HUES6 (cell line): ENCODE data around the gene FAM221A.
A peak's percentile ranks its signal among the peaks of the same experiment; 100 is the strongest.
"Not testable (repeated sequence)": the region's sequence is repeated elsewhere in the genome, so short reads cannot be mapped to it uniquely, and the experiment has no call there.

ENCODE experiments used
- H3K27ac ChIP-seq: 2 replicates; pipeline ENCODE4 v1.7.0; 2013; ENCODE audit warnings: low read depth, mild to moderate bottlenecking, low read length, inconsistent platforms
- H3K27me3 ChIP-seq: 2 replicates; pipeline ENCODE4 v1.6.1; 2013; ENCODE audit warnings: low read length; ENCODE audit not compliant: control insufficient read depth, insufficient read depth
- H3K36me3 ChIP-seq: 2 replicates; pipeline ENCODE4 v1.6.1; 2013; ENCODE audit warnings: low read length; ENCODE audit not compliant: control insufficient read depth, insufficient read depth
- H3K4me1 ChIP-seq: 2 replicates; pipeline ENCODE4 v1.6.1; 2013; ENCODE audit warnings: low read length; ENCODE audit not compliant: control insufficient read depth, insufficient read depth
- H3K4me3 ChIP-seq: 2 replicates; pipeline ENCODE4 v1.5.1; 2013; ENCODE audit warnings: low read depth, low read length
- H3K9ac ChIP-seq: one replicate; pipeline ENCODE4 v1.6.1; 2013; ENCODE audit warnings: mild to moderate bottlenecking, low read length
- H3K9me3 ChIP-seq: 2 replicates; pipeline ENCODE4 v1.6.1; 2013; ENCODE audit warnings: low read depth, low read length; ENCODE audit not compliant: control insufficient read depth, insufficient read depth

FAM221A gene

GRCh38 chr7:23672033-23672432 lies 8.0 kb upstream of the FAM221A start:
- Histone ChIP-seq H3K9ac (no peak overlapping the region), H3K27ac (no peak overlapping the region), H3K36me3 (no peaks in the 10 kb centered on the region), H3K4me3 (no peak overlapping the region), H3K4me1 (no peaks in the 10 kb centered on the region), H3K27me3 (no peaks in the 10 kb centered on the region), H3K9me3 (no peaks in the 10 kb centered on the region)

GRCh38 chr7:23680414-23681405 lies 711 bp downstream of the FAM221A start:
- peak overlapping the region; percentile 26 for H3K9ac ChIP-seq
- peak overlapping the region; percentile 66 for H3K4me3 ChIP-seq
- H3K4me1 ChIP-seq, result no peaks in the 10 kb centered on the region
- no peaks in the 10 kb centered on the region for H3K36me3 ChIP-seq
- H3K27ac ChIP-seq, result no peak overlapping the region
- H3K9me3 ChIP-seq, result no peaks in the 10 kb centered on the region
- peaks cover 10% of the 10 kb centered on the region for H3K27me3 ChIP-seq

GRCh38 chr7:23684041-23684440 lies 4.0 kb downstream of the FAM221A start:
- H3K27ac ChIP-seq, H3K9me3 ChIP-seq, H3K36me3 ChIP-seq, H3K9ac ChIP-seq, H3K27me3 ChIP-seq, H3K4me3 ChIP-seq, H3K4me1 ChIP-seq: not testable (repeated sequence)

- Histone ChIP-seq H3K4me3 (no peak overlapping the region), H3K27me3 (no peaks in the 10 kb centered on the region), H3K36me3 (peaks cover 20% of the 10 kb centered on the region; the same call in 1 of the 2 replicates), H3K9ac (no peak overlapping the region), H3K27ac (no peak overlapping the region), H3K9me3 (no peaks in the 10 kb centered on the region), H3K4me1 (no peaks in the 10 kb centered on the region)
Observed at GRCh38 chr7:23685731-23686130, 5.7 kb downstream of the FAM221A start.

GRCh38 chr7:23687011-23687410 lies 7.0 kb downstream of the FAM221A start:
- Histone ChIP-seq H3K27ac (no peak overlapping the region), H3K4me1 (no peaks in the 10 kb centered on the region), H3K27me3 (no peaks in the 10 kb centered on the region), H3K36me3 (peaks cover 31% of the 10 kb centered on the region), H3K9ac (no peak overlapping the region), H3K9me3 (no peaks in the 10 kb centered on the region), H3K4me3 (no peak overlapping the region)

- H3K27ac ChIP-seq, result no peak overlapping the region
- no peaks in the 10 kb centered on the region for H3K9me3 ChIP-seq
- peaks cover 38% of the 10 kb centered on the region for H3K36me3 ChIP-seq
Observed at GRCh38 chr7:23689165-23689564, 9.2 kb downstream of the FAM221A start.

GRCh38 chr7:23691320-23691719 lies 11.3 kb downstream of the FAM221A start:
- Histone ChIP-seq H3K9ac (no peak overlapping the region), H3K4me1 (no peaks in the 10 kb centered on the region), H3K27ac (no peak overlapping the region), H3K36me3 (peaks cover 44% of the 10 kb centered on the region), H3K27me3 (no peaks in the 10 kb centered on the region), H3K4me3 (no peak overlapping the region), H3K9me3 (no peaks in the 10 kb centered on the region)

More at GRCh38 chr7:23689165-23689564, 9.2 kb downstream of the FAM221A start:
- Histone ChIP-seq H3K4me1 (no peaks in the 10 kb centered on the region), H3K9ac (no peak overlapping the region), H3K4me3 (no peak overlapping the region), H3K27me3 (no peaks in the 10 kb centered on the region)

GRCh38 chr7:23693224-23693623 lies 13.2 kb downstream of the FAM221A start:
- Histone ChIP-seq H3K9ac (no peak overlapping the region), H3K4me3 (no peak overlapping the region), H3K4me1 (no peaks in the 10 kb centered on the region), H3K36me3 (peaks cover 38% of the 10 kb centered on the region), H3K27ac (no peak overlapping the region), H3K9me3 (no peaks in the 10 kb centered on the region), H3K27me3 (no peaks in the 10 kb centered on the region)

- no peak overlapping the region for H3K9ac ChIP-seq
- no peaks in the 10 kb centered on the region for H3K9me3 ChIP-seq
- peaks cover 21% of the 10 kb centered on the region for H3K36me3 ChIP-seq
- no peak overlapping the region for H3K4me3 ChIP-seq
- H3K27ac ChIP-seq, result no peak overlapping the region
- no peaks in the 10 kb centered on the region for H3K27me3 ChIP-seq
- no peaks in the 10 kb centered on the region for H3K4me1 ChIP-seq
Observed at GRCh38 chr7:23696916-23697441, 17.0 kb downstream of the FAM221A start.

- Histone ChIP-seq H3K9ac (no peak overlapping the region), H3K4me1 (no peaks in the 10 kb centered on the region), H3K4me3 (no peak overlapping the region), H3K36me3 (peaks cover 27% of the 10 kb centered on the region), H3K9me3 (no peaks in the 10 kb centered on the region), H3K27me3 (no peaks in the 10 kb centered on the region), H3K27ac (no peak overlapping the region)
Observed at GRCh38 chr7:23698822-23699221, 18.8 kb downstream of the FAM221A start.

GRCh38 chr7:23700046-23700445 lies 20.0 kb downstream of the FAM221A start:
- Histone ChIP-seq H3K27me3 (no peaks in the 10 kb centered on the region), H3K36me3 (peaks cover 32% of the 10 kb centered on the region)

More at GRCh38 chr7:23700046-23700445, 20.0 kb downstream of the FAM221A start:
- Histone ChIP-seq H3K9me3 (peaks cover 5% of the 10 kb centered on the region), H3K4me3 (no peak overlapping the region), H3K27ac (no peak overlapping the region), H3K9ac (no peak overlapping the region), H3K4me1 (no peaks in the 10 kb centered on the region)
